Measurements from ENCODE around the gene RHOT2.

- TF ChIP-seq CTCF (IDR thresholded peaks at IDR 0.05) (no peak), POLR2A (IDR thresholded peaks at IDR 0.05) (no peak)
These were observed 15.6 kb downstream of the RHOT2 start for GRCh38 chr16:683396-684070.

All from uterus (tissue), 2 donors.